ENCODE measurements around the gene MRPS2. TPM values are rescaled to one million over a fixed set of nuclear protein-coding genes. Genes with fewer than 3 reads are reported as not detected.

MRPS2 gene
- total RNA-seq, 1 donor from 2014 or later = 23.0 TPM

DNA sequence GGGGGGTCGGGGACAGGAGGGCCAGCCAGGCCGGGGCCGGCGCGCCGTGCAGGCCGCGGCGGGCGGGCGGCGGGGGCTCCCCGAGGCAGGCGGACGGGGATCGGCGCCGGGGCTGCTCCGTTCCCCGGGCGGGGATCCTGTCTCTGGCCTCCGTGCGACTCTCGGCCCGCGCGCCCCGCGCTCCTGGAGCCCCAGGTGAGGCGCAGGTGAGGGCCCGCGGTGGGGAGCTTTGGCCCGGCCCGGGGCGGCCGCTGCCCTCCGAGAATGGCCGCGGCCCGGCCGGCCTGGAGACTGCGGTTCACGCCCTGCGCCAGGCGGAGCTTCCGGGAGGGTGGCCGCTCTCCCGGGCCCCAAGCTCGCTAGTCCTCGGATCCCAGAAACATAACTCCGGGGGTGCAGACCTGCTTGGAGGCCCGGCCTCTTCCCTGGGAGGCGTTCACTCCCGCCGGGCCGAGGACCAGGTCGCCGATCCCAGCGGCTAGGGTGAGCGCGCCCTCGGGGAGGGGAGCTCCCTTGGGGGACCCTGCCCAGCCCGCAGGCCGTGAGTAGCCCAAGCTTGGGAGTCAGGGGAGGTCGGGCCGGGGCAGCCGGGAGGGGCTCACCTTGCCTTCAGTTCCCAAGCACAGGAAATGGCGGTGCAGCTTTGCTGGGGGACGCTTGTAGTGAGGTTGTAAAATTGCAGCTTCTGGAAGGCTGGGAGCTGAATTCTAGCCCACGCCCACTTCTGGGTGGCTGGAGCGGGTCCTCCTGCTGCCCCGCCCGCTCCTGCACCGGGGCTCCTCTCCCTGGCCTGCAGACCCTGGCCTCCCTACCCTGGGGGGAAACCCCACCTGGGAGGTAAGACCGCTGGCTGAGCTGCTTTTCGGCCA is 20.2 kb upstream of the MRPS2 start:
- no peak for DNase-seq (ENCODE audit: low read depth, low spot score)

DNA sequence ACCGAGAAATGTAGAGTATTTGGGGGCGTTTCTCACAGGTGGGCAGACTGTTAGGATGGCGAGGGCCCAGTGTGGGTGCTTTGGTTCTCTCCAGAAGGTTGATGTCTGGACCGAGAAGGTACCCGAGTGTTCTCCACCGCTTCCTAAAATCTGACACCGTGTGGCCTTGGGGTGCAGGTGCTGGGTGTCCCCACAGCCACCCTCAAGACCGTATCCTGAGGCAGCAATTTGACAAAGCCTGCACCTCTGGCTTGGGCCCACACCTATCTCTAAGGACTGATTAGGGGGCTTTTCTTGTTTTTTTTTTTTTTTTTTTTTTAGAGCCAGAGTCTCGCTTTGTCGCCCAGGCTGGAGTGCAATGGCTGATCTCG is 19.6 kb upstream of the MRPS2 start:
- DNase-seq (ENCODE audit: low read depth, low spot score) = no peak

DNA sequence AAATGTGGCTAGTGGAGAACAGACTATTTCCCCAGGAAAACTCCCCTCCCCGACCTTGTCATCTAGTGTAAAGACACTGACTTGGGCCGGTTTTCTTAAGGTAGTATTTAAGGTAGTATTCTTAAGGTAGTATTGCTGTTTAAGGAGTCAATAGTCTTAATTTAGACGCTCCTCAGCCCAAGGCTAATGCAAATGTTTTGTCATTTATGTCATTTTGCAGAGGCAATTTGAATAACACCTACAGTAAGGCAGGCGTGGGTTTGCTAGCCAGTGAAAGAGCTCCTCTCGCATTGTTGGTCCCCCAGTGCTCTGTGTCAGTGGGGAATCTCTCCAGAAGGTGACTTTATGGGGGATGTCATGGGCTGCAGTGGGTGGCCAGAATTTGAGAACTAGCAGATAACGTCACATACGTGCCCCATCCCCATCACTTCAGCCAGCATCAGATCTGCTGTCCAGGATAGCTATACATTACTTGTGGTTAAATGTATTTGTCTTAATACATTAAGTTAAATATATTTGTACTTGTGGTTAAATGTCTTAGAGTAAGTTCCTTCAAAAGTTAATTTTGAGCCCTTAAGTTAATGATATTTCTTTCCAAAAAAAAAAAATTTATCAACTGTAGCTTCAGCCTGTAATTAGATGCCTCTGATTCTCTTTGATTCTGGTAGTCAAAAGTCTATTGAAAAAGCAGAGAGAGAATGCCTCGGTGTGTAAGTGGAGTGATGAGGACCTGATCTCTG is 18.3 kb upstream of the MRPS2 start:
- no peak for DNase-seq (ENCODE audit: low read depth, low spot score)

DNA sequence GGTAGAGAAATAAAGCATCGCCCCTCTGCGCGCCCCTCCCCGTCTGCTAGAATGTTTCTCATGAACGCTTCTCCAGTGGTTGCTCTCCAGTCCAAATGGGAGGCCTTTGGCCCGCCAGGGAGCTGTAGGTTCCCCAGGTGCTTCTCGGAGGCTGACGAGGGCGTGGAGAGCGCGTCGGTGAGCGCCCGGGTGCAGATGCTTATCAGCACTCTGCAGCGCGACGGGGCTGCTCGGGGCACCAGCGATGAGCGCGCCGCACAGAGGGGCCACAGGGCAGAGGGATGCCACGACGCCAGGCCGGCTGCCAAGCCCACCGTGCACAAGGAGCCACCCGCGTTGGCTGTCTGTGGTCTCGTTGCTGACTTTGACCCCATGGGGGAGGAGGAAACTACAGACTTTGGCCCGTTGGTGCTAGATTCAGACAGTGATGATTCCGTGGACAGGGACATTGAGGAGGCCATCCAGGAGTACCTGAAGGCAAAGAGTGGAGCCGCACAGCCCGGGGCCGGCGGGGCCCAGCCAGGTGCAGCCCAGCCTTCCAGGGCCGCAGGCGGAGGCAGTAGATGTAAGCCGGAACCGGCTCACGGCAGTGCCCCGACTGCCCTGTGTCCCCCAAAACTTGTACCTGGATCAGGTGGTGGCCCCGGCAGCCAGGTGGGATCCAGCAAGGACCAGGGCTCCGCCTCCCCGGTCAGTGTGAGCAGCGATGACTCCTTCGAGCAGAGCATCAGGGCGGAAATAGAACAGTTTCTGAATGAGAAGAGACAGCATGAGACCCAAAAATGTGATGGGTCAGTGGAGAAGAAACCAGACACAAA is 15.8 kb upstream of the MRPS2 start:
- no peak for DNase-seq (ENCODE audit: low read depth, low spot score)

DNA sequence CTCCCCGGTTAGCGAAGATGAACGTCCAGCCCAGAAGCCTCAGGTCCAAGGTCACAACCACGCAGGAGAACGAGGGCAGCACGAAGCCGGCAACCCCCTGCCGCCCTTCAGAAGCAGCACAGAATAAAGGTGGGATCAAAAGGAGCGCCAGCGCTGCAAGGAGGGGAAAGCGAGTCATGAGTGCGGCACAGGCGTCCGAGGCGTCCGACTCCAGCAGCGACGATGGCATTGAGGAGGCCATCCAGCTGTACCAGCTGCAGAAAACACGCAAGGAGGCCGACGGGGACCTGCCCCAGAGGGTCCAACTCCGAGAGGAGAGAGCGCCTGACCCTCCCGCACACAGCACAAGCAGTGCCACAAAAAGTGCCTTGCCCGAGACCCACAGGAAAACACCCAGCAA is 15.1 kb upstream of the MRPS2 start:
- no peak for DNase-seq (ENCODE audit: low read depth, low spot score)

DNA sequence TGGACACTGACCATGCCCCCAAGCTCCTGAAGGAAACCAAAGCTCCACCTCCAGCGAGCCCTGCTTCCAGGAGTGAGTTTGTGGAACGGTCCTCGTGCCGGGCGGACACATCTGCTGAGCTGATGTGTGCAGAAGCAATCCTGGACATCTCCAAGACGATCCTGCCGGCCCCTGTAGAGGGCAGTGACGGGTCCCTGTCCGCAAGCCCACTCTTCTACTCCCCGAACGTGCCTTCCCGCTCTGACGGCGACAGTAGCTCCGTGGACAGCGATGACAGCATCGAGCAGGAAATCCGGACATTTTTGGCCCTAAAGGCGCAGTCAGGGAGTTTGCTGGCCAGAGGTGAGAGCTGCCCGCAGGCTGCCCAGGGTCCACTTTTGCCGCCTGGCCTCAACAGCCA is 14.7 kb upstream of the MRPS2 start:
- DNase-seq (ENCODE audit: low read depth, low spot score) = no peak

DNA sequence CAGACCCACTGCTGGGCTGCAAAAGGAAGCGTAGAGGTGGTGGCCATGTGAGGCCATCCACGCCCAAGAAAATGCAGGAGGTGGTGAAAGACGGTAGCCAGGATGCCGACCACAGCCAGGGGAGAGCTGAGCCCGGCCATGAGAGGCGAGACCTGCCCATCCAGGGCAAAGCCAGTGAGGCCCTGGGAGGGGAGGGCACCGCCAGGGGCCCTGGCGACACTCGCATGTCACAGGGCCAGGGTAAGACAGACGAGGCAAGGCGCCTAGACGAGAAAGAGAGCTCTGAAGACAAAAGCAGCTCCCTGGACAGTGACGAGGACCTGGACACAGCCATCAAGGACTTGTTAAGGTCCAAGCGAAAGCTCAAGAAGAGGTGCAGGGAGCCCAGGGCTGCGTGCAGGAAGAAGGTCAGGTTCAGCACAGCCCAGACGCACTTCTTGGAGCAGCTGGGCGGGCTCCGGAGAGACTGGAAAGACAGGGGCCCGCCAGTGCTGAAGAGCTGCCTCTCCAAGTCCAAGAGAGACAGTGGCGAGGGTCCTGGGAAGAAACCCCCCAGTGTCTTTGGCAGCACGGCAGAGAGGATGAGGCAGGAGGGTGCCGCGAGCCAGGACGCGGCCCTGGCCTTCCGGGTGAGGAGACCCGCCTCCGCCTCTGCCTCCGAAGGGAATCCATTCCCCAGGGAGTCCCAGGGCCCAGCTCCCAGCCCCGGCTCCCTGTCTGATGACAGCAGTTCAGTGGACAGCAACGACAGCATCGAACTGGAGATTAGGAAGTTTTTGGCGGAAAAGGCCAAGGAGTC is 14.0 kb upstream of the MRPS2 start:
- no peak for DNase-seq (ENCODE audit: low read depth, low spot score)

DNA sequence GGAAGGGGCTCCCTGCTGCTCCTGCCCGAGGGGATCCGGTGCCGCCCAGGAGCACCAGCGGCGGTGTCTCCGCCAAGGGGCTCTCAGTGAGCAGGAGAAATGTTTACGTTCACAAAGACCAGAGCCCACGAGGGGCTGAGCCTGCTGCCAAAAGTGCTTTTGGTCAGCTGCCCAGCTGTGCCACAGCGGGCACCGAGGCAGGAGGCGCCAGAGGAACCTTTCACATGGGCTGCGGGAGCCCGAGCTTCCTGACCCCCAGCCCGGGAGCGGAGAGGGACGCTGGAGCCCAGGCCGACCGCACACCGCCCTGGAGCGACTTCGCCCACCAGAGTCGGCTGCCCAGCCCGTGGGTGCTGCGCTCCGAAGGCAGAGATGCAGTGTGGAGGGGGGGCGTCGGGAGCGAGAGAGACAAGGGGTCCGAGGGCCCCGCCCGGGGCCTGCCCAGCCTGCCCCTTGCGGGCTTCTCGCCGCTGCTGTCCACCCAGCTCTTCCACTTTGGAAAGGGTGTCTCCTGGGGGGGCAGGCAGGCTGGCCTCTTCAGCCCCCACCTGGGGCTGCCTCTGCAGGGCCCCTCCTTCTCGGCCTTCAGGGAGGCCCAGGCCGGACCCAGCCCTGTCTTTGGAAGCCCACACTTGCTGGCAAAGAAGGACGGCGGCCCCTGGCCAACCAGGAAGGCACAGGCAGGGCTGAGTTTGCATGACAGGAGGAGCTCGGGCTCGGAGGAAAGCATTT is 13.0 kb upstream of the MRPS2 start:
- no peak for DNase-seq (ENCODE audit: low read depth, low spot score)

DNA sequence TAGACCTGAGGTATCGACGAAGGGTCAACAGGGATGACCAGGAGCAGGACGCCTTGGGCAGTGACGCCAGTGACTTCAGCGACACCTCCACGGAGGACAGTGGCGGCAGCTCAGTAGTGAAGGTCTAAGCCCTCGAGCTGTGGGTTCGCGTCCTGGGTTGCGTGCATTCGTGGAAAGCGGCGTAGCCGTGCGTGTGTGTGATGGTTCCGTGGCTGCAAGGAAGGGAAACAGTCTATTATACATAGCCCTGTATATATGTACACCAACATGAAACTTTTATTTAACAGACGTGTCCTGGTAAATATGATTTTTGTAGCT is 12.5 kb upstream of the MRPS2 start:
- DNase-seq (ENCODE audit: low read depth, low spot score) = no peak

DNA sequence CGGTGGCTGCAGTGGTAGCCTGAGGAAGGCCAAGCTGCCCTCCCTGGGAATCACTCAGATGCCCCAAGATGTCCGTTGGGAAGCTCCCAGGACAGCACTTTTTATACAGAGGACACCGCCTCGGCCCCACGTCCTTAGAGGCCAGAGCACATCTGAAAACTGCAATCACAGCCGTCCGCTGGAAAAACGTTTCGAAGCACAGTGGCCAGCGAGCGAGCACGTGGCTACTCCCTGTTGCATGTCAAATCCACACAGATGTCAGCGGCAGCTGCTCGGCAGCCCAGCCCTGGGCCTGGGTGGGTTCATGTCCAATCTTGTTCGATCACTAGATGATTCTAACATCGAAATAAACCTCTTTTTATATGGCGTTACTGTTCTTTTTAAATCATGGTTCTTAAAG is 12.0 kb upstream of the MRPS2 start:
- DNase-seq (ENCODE audit: low read depth, low spot score) = no peak

DNA sequence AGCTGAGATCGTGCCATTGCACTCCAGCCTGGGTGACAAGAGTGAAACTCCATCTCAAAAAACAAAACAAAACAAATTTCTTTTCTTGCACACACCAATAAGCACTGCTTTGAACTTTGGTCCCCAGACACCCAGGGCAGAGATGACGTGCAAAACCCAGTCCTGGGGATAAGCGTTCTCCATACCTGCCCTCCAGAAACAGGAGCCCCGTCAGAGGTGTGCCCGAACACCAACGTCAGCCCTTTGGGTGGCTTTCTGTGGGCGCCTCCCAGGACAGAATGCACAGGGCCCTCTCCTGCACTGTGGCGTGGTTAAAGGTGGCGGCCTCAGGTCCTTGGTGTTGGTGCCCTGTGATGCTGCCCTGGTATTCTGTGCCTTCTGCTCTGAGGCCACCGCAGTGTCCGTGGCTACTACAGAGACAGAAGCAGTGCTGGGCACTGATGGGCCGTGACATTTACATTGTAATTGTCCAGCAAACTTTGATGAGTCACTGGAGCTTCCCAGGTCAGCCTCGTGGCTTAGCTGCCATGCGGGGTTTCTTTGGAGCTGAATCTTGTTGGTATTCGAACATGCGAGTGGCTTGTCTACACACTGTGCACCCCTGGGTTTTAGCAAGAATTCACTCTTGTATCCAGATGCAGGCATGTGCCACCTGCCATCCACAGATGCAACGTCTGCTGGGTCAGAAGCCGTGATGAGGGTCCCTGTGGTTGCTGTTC is 11.1 kb upstream of the MRPS2 start:
- no peak for DNase-seq (ENCODE audit: low read depth, low spot score)

DNA sequence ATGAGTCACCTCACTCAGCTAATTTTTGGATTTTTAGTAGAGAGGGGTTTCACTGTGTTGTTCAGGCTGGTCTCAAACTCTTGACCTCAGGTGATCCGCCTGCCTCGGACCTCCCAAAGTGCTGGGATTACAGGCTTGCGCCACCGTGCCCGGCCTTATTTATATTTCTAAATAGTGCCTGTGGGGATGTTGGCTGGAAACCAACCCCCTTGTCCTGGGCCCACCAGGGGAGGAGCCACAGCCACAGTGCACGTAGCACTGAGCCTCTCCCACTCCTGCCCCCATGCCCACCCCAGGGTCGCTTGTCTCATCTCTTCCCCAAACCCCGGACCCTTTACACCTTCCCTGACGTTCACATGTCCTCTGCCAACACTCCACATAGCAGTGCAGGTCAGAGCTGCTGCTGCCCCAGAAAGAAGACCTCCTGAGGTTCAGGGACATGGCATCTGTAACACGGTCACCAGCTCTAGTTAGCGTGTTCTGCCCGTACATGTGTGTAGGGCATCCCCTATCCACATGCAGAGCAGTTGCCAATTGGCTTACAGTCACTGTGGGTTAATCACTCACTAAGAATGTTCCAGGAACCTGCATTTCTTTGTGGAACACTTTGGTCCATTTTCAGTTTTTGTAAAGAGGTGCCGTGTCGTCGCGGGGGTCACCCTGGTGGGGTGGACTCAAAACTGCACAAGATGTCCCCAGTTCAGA is 10.2 kb upstream of the MRPS2 start:
- no peak for DNase-seq (ENCODE audit: low read depth, low spot score)

DNA sequence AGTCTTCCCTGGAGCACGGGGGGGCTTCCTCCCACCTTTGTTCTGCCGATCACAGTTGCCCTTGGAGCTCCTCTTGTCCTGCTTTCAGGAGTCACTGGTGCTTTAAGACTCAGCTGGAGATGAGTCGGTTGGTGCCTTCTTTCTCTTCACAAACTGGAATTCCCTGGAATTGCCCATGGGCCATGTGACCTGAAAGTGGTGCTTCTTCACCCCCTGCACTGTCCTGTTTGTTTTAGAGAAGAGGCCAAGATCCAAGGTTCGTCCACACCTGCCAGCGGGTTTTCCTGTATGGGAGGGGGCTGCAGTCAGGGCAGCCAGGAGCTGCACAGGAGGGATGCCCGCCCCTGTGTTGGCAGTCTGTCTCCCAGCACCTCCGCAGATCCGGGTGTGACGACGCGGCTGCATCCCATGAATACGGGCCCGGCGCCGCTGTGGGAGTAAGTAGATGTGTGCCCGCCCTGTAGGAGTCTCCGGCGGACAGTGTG is 9.5 kb upstream of the MRPS2 start:
- no peak for DNase-seq (ENCODE audit: low read depth, low spot score)

DNA sequence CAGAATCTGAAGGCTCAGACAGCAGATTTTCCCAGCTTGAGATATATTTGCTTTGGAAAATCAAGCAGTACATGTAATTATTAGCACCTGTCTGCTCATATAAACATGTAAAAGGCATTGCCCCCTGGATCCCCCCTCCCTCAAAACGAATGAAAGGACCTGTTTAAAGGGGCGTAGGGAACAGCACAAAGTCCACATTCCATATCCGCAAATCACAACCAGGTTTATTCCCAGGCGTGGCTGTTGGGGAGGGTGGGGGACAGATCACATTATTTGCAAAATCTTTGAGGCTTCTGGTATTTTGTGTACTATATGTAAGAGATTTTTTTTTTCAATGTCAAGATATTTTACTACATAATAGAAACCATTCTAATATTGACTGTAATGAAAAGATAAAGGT is 8.7 kb upstream of the MRPS2 start:
- DNase-seq (ENCODE audit: low read depth, low spot score) = no peak

DNA sequence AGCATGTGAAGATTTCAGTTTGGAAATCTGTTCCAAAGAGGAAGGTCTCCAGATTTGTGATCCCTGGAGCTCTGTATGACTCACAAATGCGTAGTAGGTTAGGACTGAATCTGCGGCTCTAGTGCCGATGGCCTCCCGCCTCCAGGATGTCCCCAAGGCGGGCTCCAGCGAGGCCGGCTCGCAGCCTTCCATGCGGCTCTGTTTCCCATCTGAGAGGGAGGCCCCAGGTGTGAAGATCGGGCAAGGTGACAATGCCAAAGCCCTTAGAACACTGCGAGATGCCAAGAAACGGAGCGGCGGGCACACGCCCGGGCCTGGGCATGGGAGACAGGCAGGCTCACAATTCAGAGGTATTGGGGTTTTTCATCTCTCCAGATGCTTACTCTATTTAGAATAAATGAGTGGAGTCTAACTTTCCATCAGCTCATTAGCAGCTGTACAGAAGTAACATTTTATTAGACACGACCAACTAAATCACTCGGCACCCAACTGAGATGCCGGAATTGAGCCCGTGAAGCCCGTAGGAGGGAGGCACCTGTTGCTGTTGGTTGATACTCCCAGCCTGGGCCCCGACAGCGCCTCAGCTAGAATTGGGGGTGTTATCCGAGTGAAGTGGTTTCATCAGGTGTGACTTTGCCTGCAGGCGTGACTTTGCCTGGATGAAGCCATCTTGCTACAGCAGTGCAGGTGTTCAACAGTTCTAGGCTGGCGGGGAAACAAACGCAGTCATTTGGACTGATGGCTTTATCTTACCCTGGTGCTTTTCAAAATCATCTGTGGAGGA is 7.4 kb upstream of the MRPS2 start:
- no peak for DNase-seq (ENCODE audit: low read depth, low spot score)

DNA sequence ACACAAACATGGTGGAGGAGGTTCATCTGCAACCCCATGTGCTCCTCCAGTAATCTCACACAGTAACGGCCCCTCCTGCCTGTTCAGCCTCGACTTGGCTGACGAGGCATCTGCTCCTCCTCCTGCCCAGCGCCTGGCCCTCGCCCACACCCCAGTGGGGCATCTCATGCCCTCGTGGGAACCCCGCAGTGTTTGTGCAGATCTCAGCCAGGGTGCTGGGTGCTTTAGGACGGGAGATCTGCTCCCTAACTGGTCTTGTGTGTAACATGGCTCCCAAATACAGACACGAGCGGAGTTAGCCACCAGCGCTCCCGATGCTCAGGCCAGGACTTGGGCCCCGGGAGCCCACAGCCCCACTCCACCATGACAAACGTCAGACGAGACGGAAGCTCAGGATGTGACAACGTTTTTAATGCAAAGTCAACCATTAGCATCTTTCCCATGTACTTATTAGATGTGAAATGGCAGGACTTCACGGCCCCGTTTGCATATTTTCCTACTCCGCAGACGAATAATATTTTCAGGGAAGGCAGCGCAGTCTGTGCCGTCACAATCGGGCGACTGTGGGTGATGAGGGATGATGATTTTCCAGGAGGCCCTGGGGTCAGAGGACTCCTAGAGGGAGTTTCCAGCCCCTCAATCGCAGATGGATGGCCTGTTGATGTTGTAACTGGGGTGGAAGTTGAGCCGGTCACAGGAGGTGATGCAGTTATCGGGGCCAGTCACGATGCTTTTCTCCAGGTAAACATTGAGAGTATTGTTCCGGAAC is 5.5 kb upstream of the MRPS2 start:
- no peak for DNase-seq (ENCODE audit: low read depth, low spot score)

DNA sequence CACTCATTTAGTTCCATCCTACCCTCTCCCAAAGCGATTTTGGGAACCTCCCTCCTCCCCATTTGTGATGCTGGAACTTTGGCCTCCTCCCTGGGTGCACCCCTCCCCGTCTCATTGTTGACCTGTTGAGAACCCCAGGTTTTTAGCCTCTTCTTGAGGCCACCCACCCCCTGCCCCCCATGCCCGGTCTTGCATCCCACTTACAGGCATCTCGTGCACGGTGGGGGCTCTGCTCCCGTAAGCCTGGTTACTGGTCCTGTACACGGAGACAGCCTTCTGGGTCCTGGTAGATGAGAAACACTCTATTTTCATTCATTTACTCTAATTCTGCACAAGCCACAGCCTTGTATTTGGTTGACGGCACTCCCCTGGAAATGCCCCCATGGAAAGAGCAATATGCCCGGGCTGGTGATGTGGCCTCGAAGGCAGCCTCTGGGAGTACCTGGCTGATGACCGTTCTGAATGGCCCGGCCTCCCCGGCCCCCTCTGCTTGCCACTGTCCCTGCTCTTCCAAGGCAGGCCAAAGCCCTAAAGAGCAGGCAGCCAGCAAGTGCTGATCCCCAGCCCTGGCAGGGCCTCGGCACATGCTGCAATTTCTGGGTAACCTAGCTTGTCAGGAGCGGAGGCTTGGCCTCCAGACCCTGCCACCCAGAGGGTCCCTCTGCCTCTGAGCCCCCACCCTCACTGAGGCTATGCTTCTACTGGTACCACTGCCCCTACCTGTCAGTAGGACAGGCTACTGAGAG is 1.9 kb upstream of the MRPS2 start:
- no peak for DNase-seq (ENCODE audit: low read depth, low spot score)
